ENCODE data around the gene LPCAT3.

DNA sequence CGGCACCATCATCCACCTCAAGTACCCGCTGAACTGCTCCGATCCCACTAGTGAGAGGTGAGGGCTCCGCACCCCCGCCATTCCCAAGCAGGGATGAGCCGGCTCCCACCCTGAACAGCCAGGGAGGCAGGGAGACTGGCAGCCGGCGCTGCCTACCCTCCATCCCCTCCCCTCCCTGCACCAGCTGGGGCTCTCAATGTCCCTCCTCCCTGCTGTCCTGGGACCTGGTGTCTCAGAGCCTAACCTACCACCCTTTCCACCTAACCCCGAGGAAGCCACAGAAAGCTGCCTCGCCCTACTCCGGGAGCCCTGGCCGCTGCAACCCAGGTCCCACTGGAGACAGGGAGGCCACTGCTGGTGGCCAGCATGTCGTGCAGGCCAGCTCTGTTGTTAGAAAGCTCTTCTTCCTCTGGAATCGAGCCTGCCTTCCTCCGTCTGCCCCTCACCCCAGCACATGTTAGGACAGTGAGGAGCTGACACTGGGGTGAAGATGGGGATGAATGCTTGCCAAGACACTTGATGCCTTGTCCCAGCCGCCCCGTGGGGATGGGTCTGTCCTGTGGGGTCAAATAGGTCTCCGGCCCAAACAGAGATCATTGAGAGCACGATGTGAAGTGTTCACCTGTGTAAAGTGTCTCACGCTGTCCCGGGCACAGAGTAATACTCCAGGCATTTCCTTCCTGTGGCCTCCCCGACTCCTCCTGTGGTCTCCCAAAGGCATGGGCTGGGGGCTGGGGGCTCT, 66.0 kb downstream of the LPCAT3 start:
- no peak for TF ChIP-seq BHLHE40 (IDR thresholded peaks at IDR 0.05; ENCODE audit: borderline replicate concordance)
- no peak for TF ChIP-seq SUZ12 (IDR thresholded peaks at IDR 0.05)
- no peak for TF ChIP-seq FOXM1 (IDR thresholded peaks at IDR 0.05; ENCODE audit: borderline replicate concordance)
- TF ChIP-seq SP1 (IDR thresholded peaks at IDR 0.05): no peak
- TF ChIP-seq TARDBP (IDR thresholded peaks at IDR 0.05): no peak
- TF ChIP-seq HDGF (IDR thresholded peaks at IDR 0.05; ENCODE audit: borderline replicate concordance): no peak
